NCI-H774 (cell line): ENCODE measurements around the gene CNPY1.
"Not testable (repeated sequence)": the region's sequence is repeated elsewhere in the genome, so short reads cannot be mapped to it uniquely, and the experiment has no call there.

Experiments
- DNase-seq: peaks from one replicate; lab custom pipeline; 2025; lab: John Stamatoyannopoulos, UW

CNPY1 gene

DNA sequence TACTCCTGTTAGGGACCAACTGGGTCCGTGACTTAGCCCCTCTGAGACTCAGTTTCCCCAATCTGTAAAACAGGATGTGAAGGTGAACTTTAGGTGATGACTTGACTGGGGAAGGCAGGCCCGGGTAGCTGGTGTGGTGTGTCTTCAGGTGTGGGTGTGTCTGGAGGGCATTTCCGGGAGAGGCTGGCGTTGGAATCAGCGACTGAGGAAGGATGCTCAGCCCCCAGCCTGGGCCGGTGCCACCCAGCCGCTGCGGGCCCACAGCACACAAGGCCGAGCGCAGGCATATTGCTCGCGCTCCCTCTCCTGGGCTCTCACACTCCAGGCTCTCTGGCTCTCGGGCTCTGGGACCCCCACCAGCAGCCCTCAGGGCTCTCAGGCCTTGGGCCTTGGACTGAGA, 31.7 kb upstream of the CNPY1 start:
- DNase-seq: no peak

DNA sequence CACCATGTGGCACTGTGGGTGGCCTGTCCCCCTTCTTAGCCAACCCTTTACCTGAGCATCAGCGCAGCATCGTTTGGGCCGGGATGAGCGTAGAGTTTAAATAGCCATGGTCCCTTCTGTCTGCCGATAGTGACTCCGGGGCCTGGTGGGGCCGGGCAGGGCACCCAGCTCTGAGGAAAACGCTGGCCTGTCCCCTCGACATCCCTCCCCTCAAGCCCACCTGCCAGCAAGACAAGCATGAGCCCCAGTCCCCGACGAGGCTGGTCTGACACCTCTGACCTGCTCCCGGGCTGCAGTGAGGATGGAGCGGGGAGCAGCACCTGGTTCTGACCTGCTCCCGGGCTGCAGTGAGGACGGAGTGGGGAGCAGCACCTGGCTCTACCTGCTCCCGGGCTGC, 31.1 kb upstream of the CNPY1 start:
- DNase-seq: no peak

DNA sequence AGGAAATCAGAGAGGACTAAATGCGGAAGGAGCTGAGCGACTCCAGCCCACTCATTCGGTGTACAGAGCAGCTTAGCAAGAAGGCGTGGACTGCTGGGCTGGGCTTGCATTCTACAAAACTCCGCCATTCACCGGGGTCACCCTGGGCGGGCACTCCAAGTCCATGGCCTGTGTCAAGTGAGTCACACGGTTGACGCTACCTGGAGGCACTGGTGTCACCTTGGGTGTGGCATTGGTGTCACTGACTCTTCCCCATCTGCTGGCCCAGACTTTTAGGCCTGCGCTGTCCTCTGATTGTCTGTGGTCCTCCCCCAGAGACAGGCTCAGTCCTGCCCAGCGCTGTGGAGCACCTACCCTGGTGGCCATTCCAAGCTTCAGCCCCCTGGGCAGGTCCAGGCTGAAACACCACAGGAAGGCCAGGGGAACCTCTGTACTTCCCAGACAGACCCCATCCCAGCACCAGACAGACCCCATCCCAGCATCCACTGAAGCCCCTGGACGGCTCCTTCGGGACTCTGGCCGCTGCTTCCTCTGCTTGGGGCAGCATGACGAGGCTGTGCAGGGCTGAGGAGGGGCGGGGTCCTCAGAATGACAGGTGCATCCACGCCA, 30.6 kb upstream of the CNPY1 start:
- no peak for DNase-seq

DNA sequence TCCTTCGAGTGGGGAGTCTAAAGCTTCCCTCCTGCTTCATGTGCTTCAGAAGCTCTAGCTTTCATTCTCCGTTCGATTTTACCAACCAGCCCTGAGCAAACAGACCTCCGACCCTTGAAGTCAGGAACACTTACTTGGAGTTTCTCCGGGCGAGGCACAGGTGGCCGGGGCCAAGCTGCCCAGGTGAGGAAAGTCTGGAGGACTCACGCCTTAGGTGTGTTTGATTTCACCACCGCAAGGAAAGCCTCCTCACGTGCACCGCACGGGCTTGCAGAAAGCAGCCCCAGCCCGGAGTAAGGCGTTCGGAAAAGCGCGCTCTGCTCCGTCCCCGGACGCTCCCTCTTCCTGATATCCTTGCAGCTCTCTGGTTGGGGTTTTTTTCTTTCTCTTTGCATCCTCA, 30.1 kb upstream of the CNPY1 start:
- DNase-seq: no peak

DNA sequence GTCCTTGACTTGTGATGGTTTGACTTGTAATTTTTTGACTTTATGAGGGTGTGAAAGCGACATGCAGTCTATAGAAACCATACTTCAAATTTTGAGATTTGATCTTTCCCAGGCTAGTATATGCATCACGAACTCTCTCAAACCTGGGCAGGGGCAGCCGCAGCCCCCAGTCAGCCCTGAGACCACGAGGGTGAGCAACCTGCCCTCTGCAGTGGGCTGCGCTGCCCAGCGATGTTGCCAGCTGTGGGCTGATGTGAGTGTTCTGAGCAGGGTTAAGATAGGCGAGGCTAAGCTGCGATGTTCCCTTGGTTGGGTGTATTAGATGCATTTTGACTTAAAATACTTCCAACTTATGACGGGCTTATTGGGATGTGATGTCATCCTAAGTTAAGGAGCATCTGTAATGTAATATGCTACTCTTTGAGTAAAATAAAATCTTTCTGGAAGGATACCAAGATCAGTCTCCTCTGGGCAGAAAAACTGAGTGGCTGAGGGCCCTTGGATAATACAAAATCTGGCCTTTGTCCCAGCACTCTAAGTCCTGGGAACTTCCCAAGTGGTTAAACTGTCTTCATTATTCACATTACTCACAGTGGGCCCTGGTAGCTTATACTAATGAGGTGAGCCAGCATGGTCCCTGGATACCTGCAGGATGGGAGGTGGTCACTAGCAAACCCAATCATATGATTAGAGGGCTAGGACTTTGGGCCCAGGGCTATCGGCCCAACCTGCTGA, 28.4 kb upstream of the CNPY1 start:
- no peak for DNase-seq

DNA sequence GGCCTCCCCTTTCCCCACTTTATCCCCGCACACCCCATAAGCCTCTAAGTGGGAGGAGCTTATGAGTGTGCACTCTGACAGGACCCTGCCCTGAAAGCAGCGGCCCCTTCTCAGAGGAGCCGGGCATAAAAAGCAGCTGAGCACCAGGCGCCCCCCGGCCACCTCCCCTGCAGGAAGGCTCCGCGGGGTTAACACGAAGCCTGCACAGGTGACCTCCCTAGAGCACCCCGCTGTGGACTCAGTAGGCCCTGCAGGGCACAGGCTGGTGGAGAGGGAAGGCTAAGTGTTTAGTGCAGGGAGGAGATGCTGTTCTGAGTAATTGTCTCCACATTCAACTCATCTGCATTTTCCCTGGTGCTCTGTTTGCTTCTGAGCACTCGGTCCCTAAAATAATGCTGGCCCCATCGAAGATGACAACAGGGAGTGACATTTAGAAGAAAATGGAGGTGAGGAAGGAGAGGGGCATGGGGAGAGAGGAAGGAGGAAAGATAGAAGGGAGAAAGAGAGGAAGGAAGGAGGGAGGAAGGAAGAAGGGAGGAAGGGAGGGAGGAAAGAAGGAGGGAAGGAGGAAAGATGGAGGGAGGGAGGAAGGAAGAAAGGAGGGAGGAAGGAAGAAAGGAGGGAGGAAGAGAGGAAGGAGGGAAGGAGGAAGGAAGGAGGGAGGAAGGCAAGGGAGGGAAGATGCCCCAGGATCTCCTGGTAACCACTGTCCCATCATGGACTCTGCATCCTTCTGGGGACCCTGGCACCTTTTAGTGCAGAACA, 25.4 kb upstream of the CNPY1 start:
- DNase-seq: no peak

DNA sequence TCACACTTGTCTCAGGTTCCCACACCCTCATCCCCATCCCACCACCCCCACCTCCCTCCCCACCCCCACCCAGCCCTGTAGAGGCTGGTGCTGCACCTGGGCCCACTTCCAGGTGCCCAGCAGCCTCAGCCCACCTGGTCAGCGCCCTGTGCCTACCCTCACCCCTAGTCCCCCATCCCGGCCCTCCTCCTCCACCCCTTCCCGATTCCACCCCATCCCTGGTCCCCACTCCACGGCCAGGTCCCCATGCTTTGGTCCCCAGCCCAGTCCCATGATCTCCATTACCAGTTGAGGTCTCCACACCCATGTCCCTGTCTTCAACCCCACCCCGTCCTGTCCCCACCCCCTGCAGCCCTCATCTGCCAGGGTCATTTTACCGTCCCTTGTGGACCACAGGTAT, 24.6 kb upstream of the CNPY1 start:
- DNase-seq: no peak

DNA sequence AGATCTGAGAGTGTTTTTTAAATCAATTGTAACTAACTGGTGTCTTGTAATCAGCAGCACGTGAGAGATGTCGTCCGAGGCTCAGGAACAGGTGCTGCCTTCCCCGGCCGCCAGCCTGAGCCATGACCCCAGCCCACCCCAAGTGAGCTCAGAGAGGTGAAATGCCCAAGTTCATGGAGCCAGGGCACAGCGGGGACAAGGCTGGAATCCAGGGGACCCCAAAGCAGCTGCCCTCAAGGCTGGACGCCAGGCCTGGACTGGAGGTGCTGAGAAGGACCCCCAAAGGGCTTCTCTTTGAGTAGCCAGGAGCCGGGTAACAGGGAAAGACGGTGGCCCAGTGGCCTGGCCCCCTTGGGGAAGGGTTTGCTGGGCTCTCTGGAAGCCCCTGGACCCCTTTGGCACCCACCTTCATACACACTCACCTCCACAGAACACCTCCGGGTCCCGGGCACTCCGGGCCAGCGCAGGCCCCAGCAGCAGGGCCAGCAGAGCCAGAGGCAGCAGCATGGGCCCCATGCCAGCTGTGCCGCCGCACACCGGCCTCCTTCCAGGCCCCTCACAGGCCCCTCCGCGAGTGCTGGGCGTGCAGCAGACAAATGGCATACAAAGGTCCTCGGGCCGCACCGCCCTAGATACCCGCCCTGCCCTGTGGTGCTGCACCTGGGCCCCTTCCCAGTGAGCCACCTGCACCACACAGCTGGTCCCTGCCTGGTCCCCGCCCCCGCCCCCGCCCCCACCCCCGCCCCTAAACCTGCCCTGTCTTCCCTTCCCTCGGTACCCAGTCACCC, 24.0 kb upstream of the CNPY1 start:
- no peak for DNase-seq

DNA sequence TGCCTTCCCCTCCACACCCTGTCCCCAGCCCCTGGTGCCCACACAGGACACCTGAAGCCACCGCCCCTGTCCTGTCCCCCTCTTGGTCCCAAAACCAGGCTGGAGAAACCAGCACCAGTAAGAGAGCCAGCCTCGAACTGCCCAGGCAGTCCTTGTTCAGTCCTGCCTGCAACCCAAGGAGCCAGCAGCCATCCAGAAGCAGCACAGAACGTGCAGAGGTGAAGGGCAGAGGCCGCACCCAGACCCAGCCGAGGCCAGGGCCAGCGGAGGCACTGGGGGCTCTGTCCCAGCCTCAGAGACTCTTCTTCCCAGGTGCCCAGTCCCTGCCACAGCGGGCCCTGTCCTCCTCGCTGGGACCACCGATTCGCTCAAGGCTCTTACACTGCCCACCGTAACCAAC, 23.3 kb upstream of the CNPY1 start:
- no peak for DNase-seq

DNA sequence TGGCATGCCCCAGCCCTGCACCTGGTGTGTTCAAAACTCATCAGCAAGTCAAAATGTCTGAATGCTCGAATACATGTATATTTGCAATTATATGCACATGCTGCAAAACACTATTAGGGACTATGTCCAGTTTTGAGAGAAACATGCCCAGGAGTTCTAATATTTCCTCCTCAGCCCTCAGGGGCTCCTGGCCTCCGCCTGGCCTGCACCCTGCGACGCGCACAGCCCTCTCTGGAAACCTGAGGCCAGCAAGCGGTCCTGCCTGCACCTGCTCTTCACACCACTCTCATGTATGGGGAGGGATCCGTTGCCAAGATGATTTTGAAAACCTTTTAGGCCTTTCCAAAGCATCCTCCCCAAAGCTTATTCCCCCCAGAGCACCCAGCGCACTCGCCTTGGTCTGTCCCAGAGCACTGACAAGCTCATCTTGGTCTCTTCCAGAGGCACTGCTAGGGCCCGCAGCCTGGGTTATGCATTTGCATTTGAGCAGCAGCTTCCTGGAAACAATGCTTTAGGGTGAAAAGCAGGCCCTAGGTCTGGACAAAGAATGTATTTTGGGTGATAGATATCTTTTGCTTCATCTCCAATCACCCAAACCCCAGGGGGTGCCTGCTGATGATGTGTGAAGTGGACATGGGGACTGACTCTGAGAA, 22.6 kb upstream of the CNPY1 start:
- no peak for DNase-seq

DNA sequence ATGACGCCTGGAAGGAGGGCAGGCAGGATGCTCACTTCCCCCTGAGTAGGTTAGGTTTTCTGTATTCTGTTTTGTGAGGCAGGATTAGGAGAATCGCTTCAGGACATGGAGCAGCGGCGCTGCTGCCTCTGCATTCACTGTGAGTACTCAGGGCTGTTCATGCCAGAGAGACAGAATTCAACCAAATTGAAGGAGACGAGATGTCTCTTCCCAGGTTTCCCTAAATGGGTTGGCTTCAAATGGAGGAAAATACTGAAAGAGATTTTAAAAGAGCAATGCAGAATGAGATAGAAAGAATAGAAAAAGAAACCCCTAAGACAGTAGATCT, 21.9 kb upstream of the CNPY1 start:
- no peak for DNase-seq

DNA sequence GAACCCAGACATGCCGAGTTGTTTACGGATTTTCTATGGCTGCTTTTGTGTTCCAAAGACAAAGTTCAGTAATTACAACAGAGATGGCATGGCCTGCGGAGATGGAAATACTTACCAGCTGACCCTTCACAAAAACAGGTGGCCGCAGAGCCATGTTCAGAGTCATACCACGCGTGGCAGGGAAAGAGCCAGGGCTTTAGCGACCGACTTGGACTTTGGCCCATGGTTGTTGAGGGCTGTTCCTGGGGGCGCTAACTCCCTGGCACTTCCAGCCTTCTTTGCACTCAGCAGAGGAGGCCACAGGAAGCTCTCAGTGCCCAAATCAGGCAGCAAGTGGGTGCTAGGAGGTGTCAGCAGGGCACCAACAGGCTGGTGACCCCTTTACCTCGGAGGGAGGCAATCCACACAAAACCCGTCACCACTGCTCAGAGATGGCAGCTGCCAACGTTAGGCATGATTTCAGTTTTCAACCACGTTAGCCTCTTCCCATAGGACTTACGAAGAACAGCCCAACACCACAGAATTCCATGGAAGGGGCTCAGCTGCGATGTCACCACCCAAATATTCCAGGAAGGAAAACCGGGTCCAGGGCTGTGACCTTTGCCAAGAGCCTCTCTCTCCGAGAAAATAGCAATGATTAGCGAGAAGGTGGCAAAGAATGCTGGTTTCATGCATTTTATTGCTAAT, 21.4 kb upstream of the CNPY1 start:
- no peak for DNase-seq

DNA sequence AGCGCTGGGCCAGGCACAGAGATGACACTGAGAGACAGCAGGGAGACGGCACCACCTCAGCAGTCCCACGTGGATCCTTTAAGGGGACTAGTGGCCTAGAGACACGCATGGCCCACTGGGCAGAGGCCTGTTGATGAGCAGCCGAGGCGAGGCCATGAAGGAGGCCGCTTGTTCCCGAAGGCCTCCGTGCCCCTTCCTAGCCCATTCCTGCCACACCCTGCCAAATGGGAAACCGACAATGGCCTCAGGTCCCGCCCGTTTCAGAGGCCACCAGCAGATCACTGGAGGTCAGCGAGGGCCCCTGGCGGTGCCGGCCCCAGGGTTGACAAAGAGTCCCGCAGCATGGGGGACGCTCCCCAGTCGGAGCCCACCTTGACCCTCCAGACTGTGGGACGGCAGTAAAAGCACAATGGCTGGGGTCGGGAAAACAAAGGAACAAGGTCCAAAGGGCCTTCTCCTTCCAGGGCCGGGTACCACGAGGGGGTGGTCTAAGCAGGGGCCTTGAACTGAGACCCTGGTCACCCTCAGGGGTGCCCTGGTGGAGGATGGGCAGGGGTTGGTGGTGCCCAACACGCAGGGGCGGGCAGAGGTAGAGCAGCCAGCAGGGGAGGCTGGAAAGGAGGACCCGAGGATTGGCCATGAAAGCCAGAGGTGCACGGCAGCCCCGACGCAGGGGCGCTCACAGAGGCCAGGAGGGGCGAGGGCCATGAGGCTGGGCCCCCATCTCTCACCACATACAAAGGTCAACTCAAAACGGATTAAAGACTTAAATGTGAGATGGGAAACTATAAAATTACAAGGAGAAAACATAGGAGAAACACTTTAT, 19.9 kb upstream of the CNPY1 start:
- no peak for DNase-seq

DNA sequence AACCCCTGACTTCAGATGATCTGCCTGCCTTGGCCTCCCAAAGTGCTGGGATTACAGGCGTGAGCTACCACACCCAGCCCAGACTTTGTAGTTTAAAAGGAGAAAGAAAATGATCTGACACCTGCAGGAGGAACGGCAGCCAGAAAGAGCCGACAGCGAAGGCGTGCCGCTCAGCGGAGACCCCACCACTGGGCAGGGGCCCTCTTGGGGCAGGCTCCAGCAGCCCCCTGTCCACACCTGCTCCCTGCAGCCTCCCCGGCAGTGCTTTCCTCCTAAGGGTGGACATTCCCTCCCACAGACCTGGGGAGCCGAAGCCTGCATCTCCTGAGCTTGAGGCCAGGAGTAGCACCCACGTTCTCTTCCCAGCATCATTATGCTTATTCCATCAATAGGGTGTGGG, 19.2 kb upstream of the CNPY1 start:
- DNase-seq: no peak

DNA sequence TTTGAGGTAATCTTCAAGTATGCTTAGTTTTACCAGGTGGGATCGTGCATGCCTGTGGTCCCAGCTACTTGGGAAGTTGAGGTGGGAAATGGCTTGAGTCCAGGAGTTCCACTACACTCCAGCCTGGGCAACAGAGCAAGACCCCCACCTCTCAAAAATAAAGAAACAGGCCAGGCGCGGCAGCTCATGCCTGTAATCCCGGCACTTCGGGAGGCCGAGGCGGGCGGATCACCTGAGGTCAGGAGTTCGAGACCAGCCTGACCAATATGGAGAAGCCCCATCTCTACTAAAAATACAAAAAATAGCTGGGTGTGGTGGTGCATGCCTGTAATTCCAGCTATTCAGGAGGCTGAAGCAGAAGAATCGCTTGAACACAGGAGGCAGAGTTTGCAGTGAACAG, 16.6 kb upstream of the CNPY1 start:
- DNase-seq: not testable (repeated sequence)

DNA sequence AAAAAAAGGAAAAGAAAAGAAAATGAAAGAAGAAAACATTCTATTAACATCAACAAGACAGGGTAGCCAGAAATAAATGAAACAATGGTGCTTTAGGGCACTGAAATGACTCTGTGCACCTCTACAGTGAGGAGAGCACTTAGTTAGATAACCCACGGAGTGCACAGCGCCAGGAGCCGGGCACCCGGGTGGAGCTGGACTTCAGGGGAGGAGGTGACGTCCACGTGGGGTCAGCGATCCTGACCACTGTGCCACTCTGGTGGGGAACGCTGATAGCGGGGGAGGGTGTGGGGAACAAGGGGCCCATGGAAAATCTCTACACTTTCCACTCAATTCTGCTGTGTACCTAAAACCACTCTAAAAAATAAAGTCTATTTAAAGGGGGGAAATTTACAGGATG, 15.7 kb upstream of the CNPY1 start:
- no peak for DNase-seq

DNA sequence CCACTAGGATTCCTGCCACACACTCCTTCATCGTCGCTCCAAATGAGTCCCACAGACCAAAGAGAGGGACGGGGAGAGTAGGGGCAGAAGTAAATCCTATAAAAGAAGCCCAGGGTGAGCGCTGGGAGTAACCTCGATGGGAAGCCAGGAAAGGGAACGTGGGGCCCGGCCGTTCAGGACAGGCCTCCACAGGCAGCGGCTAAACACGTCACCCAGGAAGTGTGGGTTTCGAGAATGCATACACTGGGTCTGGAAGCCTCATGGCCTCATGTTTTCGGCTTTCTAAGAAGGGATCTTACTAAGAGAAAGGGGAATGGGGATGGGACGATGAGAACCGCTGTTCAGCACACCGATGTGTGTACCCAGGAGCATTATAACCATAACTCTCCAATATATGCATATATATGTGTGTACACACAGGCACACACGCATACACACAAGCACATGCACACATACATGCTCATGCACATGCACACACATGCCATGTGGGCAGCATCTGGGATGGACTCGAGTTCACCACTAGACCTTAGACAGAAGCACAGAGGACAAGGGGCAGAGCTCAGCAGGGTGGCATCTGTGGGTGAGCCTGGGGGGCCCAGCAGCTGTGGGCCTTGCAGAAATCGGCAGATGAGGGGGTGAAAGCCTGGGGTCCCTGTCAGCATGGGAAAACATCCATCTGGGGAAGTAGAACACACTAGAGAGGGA, 14.8 kb upstream of the CNPY1 start:
- no peak for DNase-seq

DNA sequence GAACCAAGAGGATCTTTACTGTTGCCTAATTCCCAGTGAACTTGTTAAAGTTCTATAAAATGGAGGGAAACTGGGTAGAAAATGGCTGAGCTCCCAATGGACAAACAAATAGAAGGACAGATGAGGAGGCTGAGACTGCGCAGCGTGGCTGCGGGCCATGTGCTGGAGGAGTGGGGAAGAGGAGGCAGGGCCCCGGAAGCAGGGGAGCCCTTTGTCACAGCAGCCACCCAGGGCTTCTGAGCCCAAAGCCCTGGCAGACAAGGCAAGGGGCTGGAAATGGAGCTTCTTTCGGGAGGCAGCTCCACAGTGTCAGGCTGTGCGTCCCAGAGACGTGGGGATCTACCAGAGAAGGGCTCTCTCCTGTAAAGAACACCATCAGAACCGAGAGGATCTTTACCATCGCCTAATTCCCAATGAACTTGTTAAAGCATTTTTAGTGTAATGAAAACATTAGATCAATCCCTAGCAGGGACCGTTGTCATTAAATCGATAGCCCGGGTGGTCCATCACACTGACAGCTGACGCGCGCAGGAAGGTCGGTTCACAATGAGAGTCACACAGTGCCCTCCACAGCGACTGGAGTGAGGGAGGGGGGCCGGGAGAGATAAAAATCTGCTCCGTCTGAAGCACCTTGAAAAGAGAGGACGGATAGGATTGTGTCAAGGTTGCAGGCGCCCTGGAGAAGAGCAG, 14.0 kb upstream of the CNPY1 start:
- no peak for DNase-seq

DNA sequence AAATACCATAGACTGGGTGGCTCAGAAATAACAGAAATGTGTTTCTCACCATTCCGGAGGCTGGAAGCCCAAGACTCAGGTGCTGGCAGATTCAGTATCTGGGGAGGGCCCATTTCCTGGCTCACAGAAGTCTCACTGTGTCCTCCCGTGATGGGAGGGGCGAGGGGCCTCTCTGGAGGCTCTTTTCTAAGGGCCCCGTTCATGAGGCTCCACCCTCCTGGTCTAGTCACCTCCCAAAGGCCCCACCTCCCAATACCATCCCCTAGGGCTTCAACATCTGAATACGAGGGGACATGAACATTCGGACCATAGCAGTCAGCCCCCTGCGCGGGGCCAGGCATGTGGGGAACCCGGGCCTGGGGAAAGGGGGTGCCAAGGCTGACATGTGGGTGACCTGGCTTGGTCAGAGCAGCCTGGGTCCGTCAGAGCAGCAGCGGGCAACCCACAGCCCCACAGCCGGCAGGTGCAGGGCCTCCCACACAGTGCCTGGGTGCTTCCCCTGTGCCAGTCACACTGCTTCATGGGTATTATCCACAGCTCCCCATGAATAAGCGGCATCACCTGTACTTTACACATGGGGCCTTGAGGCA, 13.3 kb upstream of the CNPY1 start:
- no peak for DNase-seq
